GM12878 (cell line): Measurements from ENCODE around the gene TMEM109. TPM values are rescaled to one million over a fixed set of nuclear protein-coding genes. Genes with fewer than 3 reads are reported as not detected.
A peak's percentile ranks its signal among the peaks of the same experiment; 100 is the strongest.

Experiments used
- ASH2L ChIP-seq: fragments of 300-600, 200-600 bp; sonication (generic); IDR thresholded peaks from 2 replicates; pipeline ENCODE4 v1.6.1; 2017; ENCODE audit warnings: low read depth, mild to moderate bottlenecking, borderline replicate concordance
- ATF7 ChIP-seq: fragments of 450-650 bp; IDR thresholded peaks from 2 replicates; pipeline ENCODE4 v1.6.1; 2016; ENCODE audit warnings: low read depth, mild to moderate bottlenecking
- BHLHE40 ChIP-seq, 2 experiments: fragments of 450-650 bp in 1 of 2; IDR thresholded peaks; 2 replicates each; pipeline ENCODE4 v1.6.1; 2011 to 2017; ENCODE audit warnings: low read depth in 2 of 2, borderline replicate concordance in 1 of 2, improper control_type of control experiment in 1 of 2, low read length in 1 of 2, mild to moderate bottlenecking in 1 of 2
- BRCA1 ChIP-seq: IDR thresholded peaks from 2 replicates; pipeline ENCODE4 v1.6.1; 2011; ENCODE audit warnings: low read depth, low read length, improper control_type of control experiment
- CBX5 ChIP-seq: sonication (generic); IDR thresholded peaks from 2 replicates; pipeline ENCODE4 v1.6.1; 2016; ENCODE audit warnings: low read depth, moderate library complexity, mild to moderate bottlenecking, inconsistent platforms
- CHD2 ChIP-seq: IDR thresholded peaks from 2 replicates; pipeline ENCODE4 v1.6.1; 2011; ENCODE audit warnings: low read depth, low read length, improper control_type of control experiment, borderline replicate concordance
- EZH2 ChIP-seq: IDR thresholded peaks from 2 replicates; pipeline ENCODE4 v1.6.1; 2012; ENCODE audit warnings: low read depth, mild to moderate bottlenecking, control low read depth, inconsistent platforms, low read length, borderline replicate concordance; ENCODE audit not compliant: control insufficient read depth
- FOXM1 ChIP-seq: IDR thresholded peaks from 2 replicates; pipeline ENCODE4 v1.6.1; 2012; ENCODE audit warnings: low read depth, mild to moderate bottlenecking, inconsistent platforms, low read length, moderate library complexity
- MEF2A ChIP-seq: IDR thresholded peaks from 2 replicates; pipeline ENCODE4 v1.6.1; 2011; ENCODE audit warnings: low read depth, mild to moderate bottlenecking, low read length, moderate library complexity; ENCODE audit not compliant: insufficient read depth
- NFYA ChIP-seq: IDR thresholded peaks from 2 replicates; pipeline ENCODE4 v1.6.1; 2011; ENCODE audit warnings: low read depth, mild to moderate bottlenecking, low read length, improper control_type of control experiment, borderline replicate concordance
- PAX8 ChIP-seq: fragments of 450-650 bp; IDR thresholded peaks from 2 replicates; pipeline ENCODE4 v1.6.1; 2017; ENCODE audit warnings: mild to moderate bottlenecking, moderate library complexity
- POLR2AphosphoS2 ChIP-seq: IDR thresholded peaks from 2 replicates; pipeline ENCODE4 v1.6.1; 2011; ENCODE audit warnings: low read depth, mild to moderate bottlenecking, low read length, improper control_type of control experiment, moderate library complexity
- POU2F2 ChIP-seq: IDR thresholded peaks from 3 replicates; pipeline ENCODE4 v1.6.1; 2011; ENCODE audit warnings: low read depth, mild to moderate bottlenecking, low read length, borderline replicate concordance
- RB1 ChIP-seq: fragments of 450-650 bp; formaldehyde crosslinking; IDR thresholded peaks from 2 replicates; pipeline ENCODE4 v1.6.1; 2017; ENCODE audit warnings: mild to moderate bottlenecking, borderline replicate concordance
- TBL1XR1 ChIP-seq: IDR thresholded peaks from 2 replicates; pipeline ENCODE4 v1.6.1; 2012; ENCODE audit warnings: low read depth, low read length, improper control_type of control experiment
- ZNF207 ChIP-seq: fragments of 450-650 bp; IDR thresholded peaks from 2 replicates; pipeline ENCODE4 v1.6.1; 2014; ENCODE audit warnings: antibody characterized with exemption, mild to moderate bottlenecking, borderline replicate concordance
- ZNF24 ChIP-seq: fragments of 450-650 bp; IDR thresholded peaks from 2 replicates; pipeline ENCODE4 v1.6.1; 2017; ENCODE audit warnings: antibody characterized with exemption, mild to moderate bottlenecking
- ZNF384 ChIP-seq: IDR thresholded peaks from 2 replicates; pipeline ENCODE4 v1.6.1; 2012; ENCODE audit warnings: low read depth, mild to moderate bottlenecking, low read length, improper control_type of control experiment, borderline replicate concordance
- ZNF687 ChIP-seq: fragments of 450-650 bp; IDR thresholded peaks from 2 replicates; pipeline ENCODE4 v1.6.1; 2017; ENCODE audit warnings: mild to moderate bottlenecking, moderate library complexity
- ZZZ3 ChIP-seq: IDR thresholded peaks from 2 replicates; pipeline ENCODE4 v1.6.1; 2011; ENCODE audit warnings: low read depth; ENCODE audit not compliant: control insufficient read depth, insufficient read length
- polyA plus RNA-seq, 11 experiments: library from polyadenylated mRNA; depleted of rRNA in 4 of 11; unstranded in 6 of 11; stranded (reverse) in 5 of 11; fragments of >200 nt; fragmentation: Nextera tagmentation in 4 of 11; fragmentation: Illumina TruSeq in 1 of 11; extraction: Ambion mirVana in 4 of 11; extraction: Trizol in 1 of 11; gene quantifications; 1 replicate in 1 of 11; 2 replicates in 10 of 11; pipeline versions ENCODE4 v1.2.1 to v1.2.3, GENCODE V29; 2011 to 2016; ENCODE audit warnings: inconsistent platforms in 2 of 11, missing spikeins in 2 of 11, low read depth in 1 of 11
- total RNA-seq, 4 experiments: library from RNA; depleted of rRNA in 3 of 4; stranded (reverse); fragments of >200 nt in 3 of 4; fragmentation: Illumina TruSeq in 1 of 4; extraction: Trizol in 1 of 4; gene quantifications; 2 replicates each; pipeline versions ENCODE4 v1.2.1 to v1.2.3, GENCODE V29; 2013 to 2021
- TF ChIP-seq, protein P1 (sequence below): IDR thresholded peaks from 2 replicates; pipeline ENCODE4 v1.6.1; 2011; ENCODE audit warnings: mild to moderate bottlenecking, low read depth, low read length, moderate library complexity; ENCODE audit not compliant: insufficient replicate concordance
- TF ChIP-seq, protein P2 (sequence below): IDR thresholded peaks from 2 replicates; pipeline ENCODE4 v1.6.1; 2011; ENCODE audit warnings: low read depth, low read length, improper control_type of control experiment, borderline replicate concordance
- TF ChIP-seq, protein P3 (sequence below): fragments of 450-650 bp; IDR thresholded peaks from 2 replicates; pipeline ENCODE4 v1.6.1; 2018; ENCODE audit warnings: borderline replicate concordance, mild to moderate bottlenecking; ENCODE audit not compliant: partially characterized antibody

The TMEM109 gene
- total and polyA plus RNA-seq, 10 of the 15 experiments (the other 5 are each of a cell fraction or from before 2014, with no cell fraction given) = 21.9 to 199 (median 85.2) TPM

- TF ChIP-seq NFYA (no peak), BRCA1 (no peak), RB1 (no peak), PAX8 (no peak), ATF7 (peak; percentile 82), BHLHE40 (IDR thresholded peaks at IDR 0.05; ENCODE audit: borderline replicate concordance in 1 of 2, low read depth in 2 of 2, low read length in 1 of 2) (peak; percentile 62 to 78), POLR2AphosphoS2 (no peak), CBX5 (no peak), ZNF24 (no peak; the same call in 1 of the 2 replicates), EZH2 (no peak), ZNF207 (0 out of 2 replicates have a peak, but pooled peaks have one; percentile 13), TBL1XR1 (peak; percentile 95), ZNF687 (no peak), ZNF384 (no peak), ZZZ3 (no peak), CHD2 (peak; percentile 86; the same call in 1 of the 2 replicates), FOXM1 (no peak), ASH2L (no peak), MEF2A (peak; percentile 91), POU2F2 (peak; percentile 82; the same call in 2 of the 3 replicates)
- TF ChIP-seq, protein P1, sequence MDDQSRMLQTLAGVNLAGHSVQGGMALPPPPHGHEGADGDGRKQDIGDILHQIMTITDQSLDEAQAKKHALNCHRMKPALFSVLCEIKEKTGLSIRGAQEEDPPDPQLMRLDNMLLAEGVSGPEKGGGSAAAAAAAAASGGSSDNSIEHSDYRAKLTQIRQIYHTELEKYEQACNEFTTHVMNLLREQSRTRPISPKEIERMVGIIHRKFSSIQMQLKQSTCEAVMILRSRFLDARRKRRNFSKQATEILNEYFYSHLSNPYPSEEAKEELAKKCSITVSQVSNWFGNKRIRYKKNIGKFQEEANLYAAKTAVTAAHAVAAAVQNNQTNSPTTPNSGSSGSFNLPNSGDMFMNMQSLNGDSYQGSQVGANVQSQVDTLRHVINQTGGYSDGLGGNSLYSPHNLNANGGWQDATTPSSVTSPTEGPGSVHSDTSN = peak; percentile 24
- TF ChIP-seq, protein P2, sequence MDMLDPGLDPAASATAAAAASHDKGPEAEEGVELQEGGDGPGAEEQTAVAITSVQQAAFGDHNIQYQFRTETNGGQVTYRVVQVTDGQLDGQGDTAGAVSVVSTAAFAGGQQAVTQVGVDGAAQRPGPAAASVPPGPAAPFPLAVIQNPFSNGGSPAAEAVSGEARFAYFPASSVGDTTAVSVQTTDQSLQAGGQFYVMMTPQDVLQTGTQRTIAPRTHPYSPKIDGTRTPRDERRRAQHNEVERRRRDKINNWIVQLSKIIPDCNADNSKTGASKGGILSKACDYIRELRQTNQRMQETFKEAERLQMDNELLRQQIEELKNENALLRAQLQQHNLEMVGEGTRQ = no peak
- TF ChIP-seq, protein P3, sequence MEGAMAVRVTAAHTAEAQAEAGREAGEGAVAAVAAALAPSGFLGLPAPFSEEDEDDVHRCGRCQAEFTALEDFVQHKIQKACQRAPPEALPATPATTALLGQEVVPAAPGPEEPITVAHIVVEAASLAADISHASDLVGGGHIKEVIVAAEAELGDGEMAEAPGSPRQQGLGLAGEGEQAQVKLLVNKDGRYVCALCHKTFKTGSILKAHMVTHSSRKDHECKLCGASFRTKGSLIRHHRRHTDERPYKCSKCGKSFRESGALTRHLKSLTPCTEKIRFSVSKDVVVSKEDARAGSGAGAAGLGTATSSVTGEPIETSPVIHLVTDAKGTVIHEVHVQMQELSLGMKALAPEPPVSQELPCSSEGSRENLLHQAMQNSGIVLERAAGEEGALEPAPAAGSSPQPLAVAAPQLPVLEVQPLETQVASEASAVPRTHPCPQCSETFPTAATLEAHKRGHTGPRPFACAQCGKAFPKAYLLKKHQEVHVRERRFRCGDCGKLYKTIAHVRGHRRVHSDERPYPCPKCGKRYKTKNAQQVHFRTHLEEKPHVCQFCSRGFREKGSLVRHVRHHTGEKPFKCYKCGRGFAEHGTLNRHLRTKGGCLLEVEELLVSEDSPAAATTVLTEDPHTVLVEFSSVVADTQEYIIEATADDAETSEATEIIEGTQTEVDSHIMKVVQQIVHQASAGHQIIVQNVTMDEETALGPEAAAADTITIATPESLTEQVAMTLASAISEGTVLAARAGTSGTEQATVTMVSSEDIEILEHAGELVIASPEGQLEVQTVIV = no peak
Measured at GRCh38 chr11:60910281-60910687, 3.7 kb upstream of the TMEM109 start (continued).
